SK-N-SH (cell line): ENCODE data around the gene IL17RB. TPM values are rescaled to one million over a fixed set of nuclear protein-coding genes. Genes with fewer than 3 reads are reported as not detected.

ENCODE experiments used
- CTCF ChIA-PET: fragments of 300-600, 350-600 bp; formaldehyde crosslinking; extraction: SDS; loops from one replicate; lab custom pipeline; 2021; lab: Yijun Ruan, JAX
- POLR2A ChIA-PET: fragments of 350-600 bp; sonication (Branson Sonifier 250); formaldehyde crosslinking; extraction: SDS; loops from one replicate; lab custom pipeline; 2020; ENCODE audit warnings: antibody characterized with exemption, inconsistent platforms; lab: Yijun Ruan, JAX
- DNase-seq: peaks from one replicate; pipeline ENCODE4 v3.0.0; 2012
- H2AFZ ChIP-seq: fragments of 200-600 bp; sonication (generic); 2 replicates; pipeline ENCODE4 v1.8.1; 2016; ENCODE audit warnings: antibody characterized with exemption, mild to moderate bottlenecking, low read depth
- H3F3A ChIP-seq: fragments of 200-600 bp; sonication (generic); replicated peaks from 2 replicates; pipeline ENCODE3; 2016; ENCODE audit warnings: antibody characterized with exemption, mild to moderate bottlenecking; ENCODE audit not compliant: insufficient read depth
- H3K27ac ChIP-seq, 2 experiments: fragments of 200-500 bp in 1 of 2; fragments of 200-600 bp in 1 of 2; sonication (Bioruptor generic) in 1 of 2; sonication (generic), shearing (Covaris generic) in 1 of 2; 2 replicates each; pipeline versions ENCODE4 v1.5.1 to v1.6.1; 2014 to 2016; ENCODE audit warnings: low read depth in 2 of 2, inconsistent platforms in 1 of 2, low read length in 1 of 2, mild to moderate bottlenecking in 1 of 2, mixed read lengths in 1 of 2
- H3K27me3 ChIP-seq: fragments of 200-600 bp; sonication (generic), shearing (Covaris generic); 2 replicates; pipeline ENCODE4 v1.6.1; 2016; ENCODE audit warnings: mixed run types; ENCODE audit not compliant: insufficient read depth
- H3K36me3 ChIP-seq, 2 experiments: fragments of 200-500 bp in 1 of 2; fragments of 200-600 bp in 1 of 2; sonication (Bioruptor generic) in 1 of 2; sonication (generic) in 1 of 2; replicated peaks in 1 of 2; 2 replicates each; pipeline versions ENCODE3 to v1.5.1; 2014 to 2016; ENCODE audit warnings: low read length in 1 of 2, mild to moderate bottlenecking in 1 of 2; ENCODE audit not compliant: insufficient read depth in 2 of 2, control insufficient read depth in 1 of 2
- H3K4me1 ChIP-seq, 2 experiments: fragments of 200-500 bp in 1 of 2; fragments of 200-600 bp in 1 of 2; sonication (Bioruptor generic) in 1 of 2; sonication (generic), shearing (Covaris generic) in 1 of 2; 2 replicates each; pipeline versions ENCODE4 v1.5.1 to v1.6.1; 2014 to 2016; ENCODE audit warnings: low read depth in 1 of 2, low read length in 1 of 2, mixed run types in 1 of 2; ENCODE audit not compliant: insufficient read depth in 2 of 2, control insufficient read depth in 1 of 2
- H3K4me2 ChIP-seq: fragments of 200-600 bp; sonication (generic), shearing (Covaris generic); 2 replicates; pipeline ENCODE4 v1.6.1; 2017; ENCODE audit warnings: mixed run types
- H3K4me3 ChIP-seq, 2 experiments: fragments of 200-500 bp in 1 of 2; fragments of 200-600 bp in 1 of 2; sonication (Bioruptor generic) in 1 of 2; sonication (generic), shearing (Covaris generic) in 1 of 2; 2 replicates each; pipeline versions ENCODE4 v1.5.1 to v1.8.1; 2014 to 2016; ENCODE audit warnings: low read depth in 2 of 2, inconsistent platforms in 1 of 2, low read length in 1 of 2, mild to moderate bottlenecking in 1 of 2, mixed read lengths in 1 of 2, moderate library complexity in 1 of 2
- H3K79me2 ChIP-seq: fragments of 200-600 bp; sonication (generic); 2 replicates; pipeline ENCODE4 v1.8.1; 2017; ENCODE audit warnings: mild to moderate bottlenecking; ENCODE audit not compliant: insufficient read depth
- H3K9ac ChIP-seq: fragments of 200-600 bp; sonication (generic); 2 replicates; pipeline ENCODE4 v1.6.1; 2017; ENCODE audit warnings: mixed run types
- H3K9me2 ChIP-seq: fragments of 200-600 bp; sonication (generic); 2 replicates; pipeline ENCODE4 v1.6.1; 2017; ENCODE audit warnings: mixed run types
- H3K9me3 ChIP-seq: fragments of 200-600 bp; sonication (generic); 2 replicates; pipeline ENCODE4 v1.6.1; 2017; ENCODE audit warnings: mixed run types, mild to moderate bottlenecking, moderate library complexity
- H4K20me1 ChIP-seq: fragments of 200-600 bp; sonication (generic); 2 replicates; pipeline ENCODE4 v1.6.1; 2017; ENCODE audit warnings: mild to moderate bottlenecking, mixed run types; ENCODE audit not compliant: insufficient read depth
- EP300 ChIP-seq, 2 experiments: IDR thresholded peaks; 2 replicates each; pipeline versions ENCODE4 v1.4.0 to v1.6.1; 2012; ENCODE audit warnings: borderline replicate concordance in 1 of 2, low read depth in 1 of 2, low read length in 1 of 2
- FOSL2 ChIP-seq: IDR thresholded peaks from 2 replicates; pipeline ENCODE4 v1.4.0; 2012; ENCODE audit warnings: low read depth, mild to moderate bottlenecking, moderate library complexity, borderline replicate concordance
- FOXM1 ChIP-seq: IDR thresholded peaks from 2 replicates; pipeline ENCODE4 v1.4.0; 2012; ENCODE audit warnings: low read depth, mild to moderate bottlenecking
- GATA2 ChIP-seq: sonication (generic); formaldehyde crosslinking; IDR thresholded peaks from 2 replicates; pipeline ENCODE4 v1.5.0; 2020; ENCODE audit warnings: mild to moderate bottlenecking, missing genetic modification reagents
- JUND ChIP-seq: IDR thresholded peaks from 2 replicates; pipeline ENCODE4 v1.4.0; 2012
- MEF2A ChIP-seq: IDR thresholded peaks from 2 replicates; pipeline ENCODE4 v1.4.0; 2012; ENCODE audit warnings: low read depth, borderline replicate concordance
- MXI1 ChIP-seq: IDR thresholded peaks from 2 replicates; pipeline ENCODE4 v1.6.1; 2012; ENCODE audit warnings: mild to moderate bottlenecking, low read depth, low read length, improper control_type of control experiment
- NRF1 ChIP-seq: IDR thresholded peaks from 2 replicates; pipeline ENCODE4 v1.6.1; 2012; ENCODE audit warnings: low read depth, mild to moderate bottlenecking, low read length
- POLR2AphosphoS5 ChIP-seq: IDR thresholded peaks from 2 replicates; pipeline ENCODE4 v1.6.1; 2012; ENCODE audit warnings: low read depth, low read length
- RFX5 ChIP-seq: IDR thresholded peaks from 2 replicates; pipeline ENCODE4 v1.6.1; 2012; ENCODE audit warnings: mild to moderate bottlenecking, improper control_type of control experiment, low read length
- RXRA ChIP-seq: IDR thresholded peaks from 2 replicates; pipeline ENCODE4 v1.4.0; 2012; ENCODE audit warnings: low read depth, mild to moderate bottlenecking, borderline replicate concordance
- TAF1 ChIP-seq: IDR thresholded peaks from 2 replicates; pipeline ENCODE4 v1.6.1; 2012; ENCODE audit warnings: low read depth, mild to moderate bottlenecking, low read length, moderate library complexity, borderline replicate concordance
- YY1 ChIP-seq: IDR thresholded peaks from 2 replicates; pipeline ENCODE4 v1.4.0; 2012; ENCODE audit warnings: low read depth, mild to moderate bottlenecking
- ZBTB33 ChIP-seq: IDR thresholded peaks from 2 replicates; pipeline ENCODE4 v1.4.0; 2012; ENCODE audit warnings: low read depth, borderline replicate concordance
- whole genome bisulfite sequencing: methylation state at CpG from one replicate; pipeline ENCODE4 v1.1.6; 2017; ENCODE audit warnings: low lambda C conversion rate; 5-methylcytosine and 5-hydroxymethylcytosine counted together
- polyA plus RNA-seq, 3 experiments: library from polyadenylated mRNA; depleted of rRNA; stranded (reverse); fragments of >200 nt; gene quantifications; 2 replicates each; pipeline ENCODE4 v1.2.3, GENCODE V29; 2012
- TF ChIP-seq, protein P1 (sequence below): IDR thresholded peaks from 2 replicates; pipeline ENCODE4 v1.4.0; 2012; ENCODE audit warnings: low read depth, borderline replicate concordance
- TF ChIP-seq, protein P2 (sequence below): fragments of 200-600 bp; sonication (generic); IDR thresholded peaks from 2 replicates; pipeline ENCODE4 v1.6.1; 2017; ENCODE audit warnings: antibody characterized with exemption, mild to moderate bottlenecking, moderate library complexity
- TF ChIP-seq, protein P3 (sequence below): fragments of 150-350 bp; IDR thresholded peaks from 2 replicates; pipeline ENCODE4 v1.6.1; 2017; ENCODE audit warnings: antibody characterized with exemption, low read length, low read depth, borderline replicate concordance
- TF ChIP-seq, protein P4 (sequence below): fragments of 150-350 bp; IDR thresholded peaks from 2 replicates; pipeline ENCODE4 v1.6.1; 2016; ENCODE audit warnings: mild to moderate bottlenecking, low read depth, low read length

The IL17RB gene
- polyA plus RNA-seq, 1 of the 3 experiments (the other 2 are of a cell fraction) = 0.10 TPM

GRCh38 chr3:53880396-53881345, 34.3 kb downstream of the IL17RB start:
- DNase-seq = peak; percentile 29
- Histone ChIP-seq H3K27ac (peak overlapping the region; percentile 80 to 97; a peak in 3 of 4 replicates), H2AFZ (peak overlapping the region; percentile 77; the same call in 1 of the 2 replicates), H3K27me3 (no peaks in the 10 kb centered on the region), H4K20me1 (no peaks in the 10 kb centered on the region), H3K4me1 (peaks cover 4 to 12% of the 10 kb centered on the region in 2 experiments; a peak in 2 of 4 replicates), H3K4me2 (peak overlapping the region; percentile 72), H3K4me3 (peak overlapping the region; percentile 92 to 94), H3K79me2 (peaks cover 20% of the 10 kb centered on the region), H3K9me3 (no peaks in the 10 kb centered on the region), H3K9ac (peak overlapping the region; percentile 92), H3F3A (no peaks in the 10 kb centered on the region), H3K9me2 (no peaks in the 10 kb centered on the region), H3K36me3 (peaks cover 43 to 63% of the 10 kb centered on the region in 2 experiments)
- ChIA-PET POLR2A (interaction anchor here (1.9 kb wide), 1 partner anchor 11 kb away, joined by 8 read pairs; the partner anchor contains the start of gene SELENOK), CTCF (interaction anchor here (1.7 kb wide), 1 partner anchor 171 kb away, joined by 4 read pairs; no protein-coding TSS in a partner anchor)
- WGBS = 59% methylated on average over 10 of the region's 10 CpGs
- TF ChIP-seq FOSL2 = no peak
- no peak for TF ChIP-seq MEF2A
- TF ChIP-seq TAF1 = no peak
- TF ChIP-seq FOXM1 = no peak
- TF ChIP-seq, protein P1, sequence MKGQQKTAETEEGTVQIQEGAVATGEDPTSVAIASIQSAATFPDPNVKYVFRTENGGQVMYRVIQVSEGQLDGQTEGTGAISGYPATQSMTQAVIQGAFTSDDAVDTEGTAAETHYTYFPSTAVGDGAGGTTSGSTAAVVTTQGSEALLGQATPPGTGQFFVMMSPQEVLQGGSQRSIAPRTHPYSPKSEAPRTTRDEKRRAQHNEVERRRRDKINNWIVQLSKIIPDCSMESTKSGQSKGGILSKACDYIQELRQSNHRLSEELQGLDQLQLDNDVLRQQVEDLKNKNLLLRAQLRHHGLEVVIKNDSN = no peak
- no peak for TF ChIP-seq MXI1
- TF ChIP-seq, protein P2, sequence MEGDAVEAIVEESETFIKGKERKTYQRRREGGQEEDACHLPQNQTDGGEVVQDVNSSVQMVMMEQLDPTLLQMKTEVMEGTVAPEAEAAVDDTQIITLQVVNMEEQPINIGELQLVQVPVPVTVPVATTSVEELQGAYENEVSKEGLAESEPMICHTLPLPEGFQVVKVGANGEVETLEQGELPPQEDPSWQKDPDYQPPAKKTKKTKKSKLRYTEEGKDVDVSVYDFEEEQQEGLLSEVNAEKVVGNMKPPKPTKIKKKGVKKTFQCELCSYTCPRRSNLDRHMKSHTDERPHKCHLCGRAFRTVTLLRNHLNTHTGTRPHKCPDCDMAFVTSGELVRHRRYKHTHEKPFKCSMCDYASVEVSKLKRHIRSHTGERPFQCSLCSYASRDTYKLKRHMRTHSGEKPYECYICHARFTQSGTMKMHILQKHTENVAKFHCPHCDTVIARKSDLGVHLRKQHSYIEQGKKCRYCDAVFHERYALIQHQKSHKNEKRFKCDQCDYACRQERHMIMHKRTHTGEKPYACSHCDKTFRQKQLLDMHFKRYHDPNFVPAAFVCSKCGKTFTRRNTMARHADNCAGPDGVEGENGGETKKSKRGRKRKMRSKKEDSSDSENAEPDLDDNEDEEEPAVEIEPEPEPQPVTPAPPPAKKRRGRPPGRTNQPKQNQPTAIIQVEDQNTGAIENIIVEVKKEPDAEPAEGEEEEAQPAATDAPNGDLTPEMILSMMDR = no peak
- TF ChIP-seq NRF1 = no peak
- TF ChIP-seq RXRA = no peak
- TF ChIP-seq, protein P3, sequence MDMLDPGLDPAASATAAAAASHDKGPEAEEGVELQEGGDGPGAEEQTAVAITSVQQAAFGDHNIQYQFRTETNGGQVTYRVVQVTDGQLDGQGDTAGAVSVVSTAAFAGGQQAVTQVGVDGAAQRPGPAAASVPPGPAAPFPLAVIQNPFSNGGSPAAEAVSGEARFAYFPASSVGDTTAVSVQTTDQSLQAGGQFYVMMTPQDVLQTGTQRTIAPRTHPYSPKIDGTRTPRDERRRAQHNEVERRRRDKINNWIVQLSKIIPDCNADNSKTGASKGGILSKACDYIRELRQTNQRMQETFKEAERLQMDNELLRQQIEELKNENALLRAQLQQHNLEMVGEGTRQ = no peak
- no peak for TF ChIP-seq YY1
- TF ChIP-seq JUND = no peak
- TF ChIP-seq, protein P4, sequence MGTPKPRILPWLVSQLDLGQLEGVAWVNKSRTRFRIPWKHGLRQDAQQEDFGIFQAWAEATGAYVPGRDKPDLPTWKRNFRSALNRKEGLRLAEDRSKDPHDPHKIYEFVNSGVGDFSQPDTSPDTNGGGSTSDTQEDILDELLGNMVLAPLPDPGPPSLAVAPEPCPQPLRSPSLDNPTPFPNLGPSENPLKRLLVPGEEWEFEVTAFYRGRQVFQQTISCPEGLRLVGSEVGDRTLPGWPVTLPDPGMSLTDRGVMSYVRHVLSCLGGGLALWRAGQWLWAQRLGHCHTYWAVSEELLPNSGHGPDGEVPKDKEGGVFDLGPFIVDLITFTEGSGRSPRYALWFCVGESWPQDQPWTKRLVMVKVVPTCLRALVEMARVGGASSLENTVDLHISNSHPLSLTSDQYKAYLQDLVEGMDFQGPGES = no peak
- TF ChIP-seq EP300 (IDR thresholded peaks at IDR 0.05; ENCODE audit: borderline replicate concordance in 1 of 2, low read depth in 1 of 2, low read length in 1 of 2) = no peak
- TF ChIP-seq RFX5 = no peak
- TF ChIP-seq ZBTB33 = no peak
- TF ChIP-seq GATA2 = no peak
- TF ChIP-seq POLR2AphosphoS5 = no peak
